ENCODE measurements around the gene PGBD5. TPM values are rescaled to one million over a fixed set of nuclear protein-coding genes. Genes with fewer than 3 reads are reported as not detected.

PGBD5 gene
- total RNA-seq, 1 donor from 2014 or later, result 0.12 TPM

DNA sequence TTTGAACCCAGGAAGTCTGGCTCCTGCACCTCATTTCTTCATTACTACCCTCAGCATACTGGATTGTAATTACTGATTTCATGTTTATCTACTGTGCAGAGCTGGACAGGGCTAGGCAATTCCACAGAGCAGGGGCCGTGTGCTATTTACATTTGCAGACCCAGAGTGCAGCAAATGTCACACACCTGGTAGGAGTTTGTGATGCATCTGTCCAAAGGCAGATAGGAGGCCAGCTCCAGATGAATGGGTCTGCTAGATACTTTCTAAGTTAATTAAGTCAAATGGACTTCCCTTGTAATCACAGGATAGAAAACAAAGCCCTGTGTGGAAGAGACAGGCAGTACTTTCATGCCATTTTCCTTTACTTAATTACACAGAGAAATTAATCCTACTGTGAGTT, 46.2 kb downstream of the PGBD5 start:
- intact Hi-C loops (cut with micrococcal nuclease), result no loop called here

GRCh38 chr1:230379462-230379861, 46.7 kb downstream of the PGBD5 start:
- intact Hi-C loops (cut with micrococcal nuclease), result no loop called here

- intact Hi-C loops (cut with micrococcal nuclease), result no loop called here
Observed at GRCh38 chr1:230377851-230378250, 48.3 kb downstream of the PGBD5 start.

DNA sequence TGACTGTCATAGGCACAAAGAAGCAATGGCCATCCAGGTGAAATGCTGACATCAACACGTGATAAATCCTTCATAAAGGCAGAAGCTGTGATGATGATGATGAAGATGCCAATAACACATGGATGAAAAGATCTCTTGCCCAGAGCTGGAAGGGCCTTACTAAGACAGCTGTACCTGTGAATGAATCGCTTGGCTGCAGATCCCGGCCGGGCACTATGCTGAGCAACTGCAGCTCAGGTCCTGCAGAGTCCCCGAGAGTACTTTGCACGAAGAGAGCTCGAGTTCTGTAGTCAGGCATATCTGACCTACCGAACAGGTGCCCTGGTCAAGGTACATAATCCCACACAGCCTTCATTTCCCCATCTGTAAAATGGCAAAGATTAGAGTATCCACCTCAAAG, 48.8 kb downstream of the PGBD5 start:
- intact Hi-C loops (cut with micrococcal nuclease), result no loop called here

GRCh38 chr1:230376296-230376695, 49.8 kb downstream of the PGBD5 start:
- intact Hi-C loops (cut with micrococcal nuclease), result no loop called here

DNA sequence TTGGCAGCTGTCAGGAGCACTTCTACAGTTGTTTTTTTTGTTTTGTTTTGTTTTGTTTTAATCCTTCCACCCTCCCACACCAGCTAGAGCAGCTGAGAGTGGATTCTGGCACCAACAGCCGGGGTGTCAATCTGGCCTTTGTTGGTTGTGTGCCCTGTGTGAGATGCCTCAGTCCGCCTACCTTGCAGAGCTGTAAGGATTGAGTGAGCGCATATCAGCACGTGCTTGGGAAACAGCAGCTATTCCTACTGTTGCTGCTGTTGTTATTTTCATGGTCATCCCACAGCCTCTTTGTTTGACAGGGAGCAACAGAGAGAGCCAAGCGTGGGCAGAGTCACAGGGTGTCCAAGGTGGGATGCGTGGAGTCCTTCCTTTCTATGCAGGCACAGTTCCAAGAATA, 50.4 kb downstream of the PGBD5 start:
- intact Hi-C loops (cut with micrococcal nuclease), result no loop called here

- intact Hi-C loops (cut with micrococcal nuclease), result no loop called here
Observed at GRCh38 chr1:230375147-230375546, 51.0 kb downstream of the PGBD5 start.

DNA sequence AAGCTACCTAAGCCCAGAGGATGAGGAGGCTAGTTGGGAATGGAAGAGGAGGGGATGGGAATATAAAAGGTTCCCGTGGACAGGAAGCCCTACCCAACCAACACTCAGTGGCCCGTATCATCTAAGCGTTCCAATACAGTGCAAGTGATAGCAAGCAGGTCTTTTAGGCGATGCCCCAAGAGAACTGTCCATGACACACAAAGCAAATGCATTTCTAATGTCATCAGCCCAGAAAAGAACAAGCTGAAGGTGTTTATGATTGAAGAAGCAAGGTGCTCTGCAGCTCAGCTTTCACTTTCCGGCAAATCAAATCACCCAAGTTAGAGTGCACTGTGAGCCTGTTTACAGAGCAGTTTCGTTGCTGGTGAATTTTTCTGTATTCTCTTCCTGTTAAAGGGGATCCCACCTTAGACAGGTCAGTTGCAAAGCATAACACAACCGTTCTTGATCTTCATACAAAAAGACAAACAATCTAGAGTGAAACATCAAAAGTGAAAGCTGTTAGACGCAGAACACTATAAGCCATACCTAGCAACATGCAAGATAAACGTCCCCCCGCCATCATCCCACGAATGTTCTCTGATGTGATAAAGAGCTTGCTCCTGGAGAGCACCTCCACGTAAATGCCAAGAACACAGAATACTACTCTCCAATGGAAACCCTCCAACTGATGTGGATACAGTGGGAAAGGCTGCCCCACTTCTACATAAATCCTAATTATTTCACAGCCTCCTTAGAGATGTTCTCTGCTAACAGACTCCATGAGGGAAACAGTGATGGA, 54.0 kb downstream of the PGBD5 start:
- intact Hi-C loops (cut with micrococcal nuclease), result no loop called here

DNA sequence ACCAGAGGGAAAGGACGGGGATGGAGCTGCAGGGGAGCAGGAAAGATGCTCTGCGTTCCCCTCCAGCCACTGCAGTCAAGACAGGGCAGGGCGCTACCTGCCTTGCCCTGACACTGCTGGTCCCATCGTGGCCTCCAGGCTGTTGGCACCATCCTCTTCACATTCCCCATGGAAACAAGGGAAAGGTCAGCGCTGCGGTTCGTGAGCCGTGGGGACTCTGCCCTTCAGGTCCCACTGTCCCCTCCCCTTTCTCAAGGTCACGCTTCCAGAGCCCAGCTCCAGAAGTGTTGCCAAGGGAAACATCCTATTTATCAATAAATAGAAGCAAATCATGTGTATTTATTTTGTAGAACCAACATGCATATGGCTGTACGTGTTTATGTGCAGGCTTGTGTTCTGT, 56.0 kb downstream of the PGBD5 start:
- intact Hi-C loops (cut with micrococcal nuclease), result no loop called here

DNA sequence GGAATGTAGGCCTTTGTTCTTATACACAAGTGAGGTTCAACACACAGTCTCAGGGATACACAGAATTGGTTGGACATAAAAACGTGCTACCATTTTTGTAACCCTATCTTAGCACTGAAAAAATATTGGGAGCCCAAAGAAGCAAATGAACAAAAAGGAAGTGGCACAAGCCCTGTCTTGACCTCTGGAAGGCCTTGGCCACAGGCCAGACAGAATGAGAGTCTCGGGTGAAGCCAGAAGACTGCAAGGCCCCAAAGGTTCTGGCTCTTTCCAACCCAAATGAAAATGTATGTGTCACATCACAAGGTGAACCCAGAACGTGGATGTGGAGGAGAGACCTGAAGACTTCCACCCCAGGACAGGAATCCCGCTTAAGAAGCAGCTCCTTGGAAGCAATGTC, 57.3 kb downstream of the PGBD5 start:
- intact Hi-C loops (cut with micrococcal nuclease), result no loop called here

GRCh38 chr1:230368363-230368762, 57.8 kb downstream of the PGBD5 start:
- intact Hi-C loops (cut with micrococcal nuclease), result no loop called here

- intact Hi-C loops (cut with micrococcal nuclease), result no loop called here
Observed at GRCh38 chr1:230366504-230366915, 59.6 kb downstream of the PGBD5 start.

- intact Hi-C loops (cut with micrococcal nuclease), result no loop called here
Observed at GRCh38 chr1:230365723-230366307, 60.3 kb downstream of the PGBD5 start.

DNA sequence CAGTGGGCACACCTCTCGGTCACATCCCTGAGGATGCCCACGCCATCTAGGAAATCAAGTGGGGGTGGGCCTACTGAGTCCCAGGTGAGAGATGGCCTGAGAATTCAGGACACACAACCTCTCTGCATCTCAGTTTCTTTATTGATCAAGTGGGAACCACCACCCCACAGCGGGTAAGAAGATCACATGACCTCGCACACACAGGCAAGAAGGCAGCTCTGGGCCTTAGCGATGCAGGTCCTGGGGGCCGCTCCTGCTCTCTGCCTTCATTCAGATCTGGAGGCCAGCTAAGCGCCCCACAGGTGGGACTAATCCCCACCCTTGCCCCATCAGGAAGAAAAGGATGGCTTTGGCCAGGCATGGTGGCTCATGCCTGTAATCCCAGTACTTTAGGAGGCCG, 63.2 kb downstream of the PGBD5 start:
- intact Hi-C loops (cut with micrococcal nuclease), result no loop called here

DNA sequence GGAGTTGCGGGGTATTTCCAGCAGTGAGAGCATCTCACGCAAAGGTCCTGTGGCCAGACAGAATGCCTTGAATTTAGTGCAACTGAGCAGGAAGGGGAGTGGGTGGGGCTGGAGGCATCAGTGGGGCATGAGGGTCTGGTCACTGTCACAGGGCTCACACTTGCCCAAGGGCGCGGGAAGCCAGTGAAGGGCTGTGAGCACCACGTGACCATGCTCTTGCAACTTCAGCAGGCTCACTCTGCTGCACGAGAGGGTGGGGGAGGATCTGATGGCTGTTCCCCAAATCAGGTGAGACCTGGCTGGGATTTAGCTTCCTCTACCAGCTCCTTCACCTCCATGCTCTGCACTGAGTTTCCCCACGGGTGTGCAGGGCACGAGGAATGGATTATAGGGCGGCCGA, 64.2 kb downstream of the PGBD5 start:
- intact Hi-C loops (cut with micrococcal nuclease), result no loop called here

GRCh38 chr1:230359992-230360668, 66.0 kb downstream of the PGBD5 start:
- intact Hi-C loops (cut with micrococcal nuclease), result no loop called here

DNA sequence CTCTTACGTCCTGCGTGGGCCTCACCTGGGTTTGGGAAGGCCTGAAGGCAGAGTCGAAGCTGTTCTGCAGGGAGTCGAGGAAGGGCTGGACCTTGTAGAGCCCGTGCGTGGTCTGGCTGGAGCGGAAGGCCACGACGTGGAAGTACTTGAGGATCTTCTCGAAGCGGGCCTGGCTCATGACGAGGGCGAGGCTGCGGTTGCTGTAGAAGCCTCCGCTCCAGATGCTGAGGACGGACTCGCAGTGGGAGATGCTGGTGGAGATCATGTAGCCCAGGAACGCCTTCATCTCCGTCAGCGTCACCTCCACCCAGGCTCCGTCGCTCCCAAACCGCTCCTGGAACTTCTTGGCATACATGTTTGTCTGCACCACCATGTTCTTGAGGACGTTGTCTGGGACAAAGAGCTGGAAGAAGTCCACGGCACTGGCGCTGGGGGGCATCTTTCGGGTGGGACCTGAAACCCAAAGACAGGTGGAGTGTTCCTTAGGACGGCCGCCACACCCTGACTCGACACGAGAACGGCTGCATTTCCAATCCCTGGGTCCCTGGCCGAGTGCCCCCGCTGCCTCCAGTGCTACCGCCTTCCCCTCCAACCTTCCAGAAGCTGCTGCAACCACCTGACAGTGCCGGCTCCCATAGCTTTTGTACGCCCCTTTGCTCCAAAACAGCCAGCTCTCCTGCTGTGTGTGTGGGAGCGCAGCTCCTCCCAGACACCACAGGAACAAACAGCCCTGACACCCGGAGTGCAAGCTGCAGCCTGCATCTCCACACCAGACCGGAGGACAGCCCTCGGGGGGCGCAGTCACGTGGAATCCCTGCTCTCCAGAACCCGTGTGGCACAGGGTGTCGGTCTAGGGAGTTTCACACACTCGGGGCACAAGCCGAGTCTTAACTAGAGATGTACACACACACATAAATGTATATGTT, 69.0 kb downstream of the PGBD5 start:
- intact Hi-C loops (cut with micrococcal nuclease), result no loop called here

DNA sequence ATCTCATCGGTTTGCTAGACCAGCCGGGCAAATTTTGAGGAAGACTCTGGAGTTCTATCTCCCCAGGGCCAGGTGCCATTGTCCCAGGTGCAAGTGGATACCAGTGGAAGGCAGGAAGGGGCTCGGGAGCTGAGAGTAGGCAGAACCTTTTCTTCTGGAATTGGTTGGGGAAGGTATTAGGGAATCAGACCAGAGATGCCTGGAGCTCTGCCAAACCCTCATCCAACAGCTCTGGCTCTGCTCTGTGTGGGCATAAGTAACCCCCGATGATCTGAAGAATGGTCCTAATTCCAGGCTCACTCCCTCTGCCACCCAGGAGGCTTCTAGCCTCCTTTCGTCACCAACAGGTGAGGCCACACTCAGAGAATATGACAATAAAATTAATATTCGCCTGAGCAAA, 69.9 kb downstream of the PGBD5 start:
- intact Hi-C loops (cut with micrococcal nuclease), result no loop called here

DNA sequence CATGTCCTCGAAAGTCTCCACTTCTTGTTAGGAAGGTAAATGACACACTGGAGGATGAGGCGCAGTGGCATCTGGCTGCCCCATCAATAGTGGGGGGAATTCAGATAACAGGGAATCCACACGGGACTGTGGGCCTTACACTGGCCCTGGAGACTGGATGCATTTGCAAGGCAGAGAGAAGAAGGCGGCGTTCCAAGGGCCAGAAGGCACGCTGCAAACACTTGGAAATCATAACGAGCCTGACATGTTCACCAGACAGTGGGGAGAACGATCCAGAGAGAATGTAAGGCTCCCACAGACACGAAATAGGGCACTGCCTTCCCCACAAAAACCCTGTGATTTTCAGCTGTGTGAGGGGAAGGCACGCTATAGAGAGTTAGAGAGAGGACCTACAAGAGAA, 70.5 kb downstream of the PGBD5 start:
- intact Hi-C loops (cut with micrococcal nuclease), result no loop called here

- intact Hi-C loops (cut with micrococcal nuclease), result no loop called here
Observed at GRCh38 chr1:230355128-230355527, 71.0 kb downstream of the PGBD5 start.

GRCh38 chr1:230354005-230354404, 72.1 kb downstream of the PGBD5 start:
- intact Hi-C loops (cut with micrococcal nuclease), result no loop called here

DNA sequence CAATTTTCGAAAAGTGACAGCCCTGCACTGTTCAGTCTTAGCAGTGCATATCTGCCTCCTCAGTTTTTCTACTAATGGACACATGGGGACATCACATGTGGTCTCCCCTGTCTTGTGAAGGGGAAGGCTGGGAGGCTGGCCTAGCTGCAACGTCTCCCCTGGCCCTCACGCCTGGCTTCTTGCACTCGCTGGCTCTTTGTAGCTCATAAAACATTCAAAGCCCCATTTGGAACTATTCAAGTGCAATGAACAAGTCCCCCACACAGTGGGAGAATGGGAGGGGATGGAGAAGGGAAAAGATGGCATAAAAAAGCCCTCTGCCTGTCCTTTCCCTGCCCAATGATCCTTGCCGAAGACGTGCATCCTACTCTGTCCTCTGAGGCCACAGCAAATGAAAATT, 73.6 kb downstream of the PGBD5 start:
- intact Hi-C loops (cut with micrococcal nuclease), result no loop called here

All from T-helper 1 cell treated with Interleukin-12 subunit alpha and Interleukin-12 subunit beta and Interleukin-4 antibody, amounts not matched to agents 30 ng/mL and 1 ng/mL, for 36 hours (primary cell).